Erythroblast (primary cell): ENCODE results near the gene EIPR1.

Experiments
- GATA1 ChIP-seq: IDR thresholded peaks from 2 replicates; pipeline ENCODE4 v1.6.1; 2011; ENCODE audit warnings: low read depth, mild to moderate bottlenecking, control low read depth, low read length, moderate library complexity
- POLR2A ChIP-seq: IDR thresholded peaks from 2 replicates; pipeline ENCODE4 v1.6.1; 2011; ENCODE audit warnings: mild to moderate bottlenecking, low read length

DNA sequence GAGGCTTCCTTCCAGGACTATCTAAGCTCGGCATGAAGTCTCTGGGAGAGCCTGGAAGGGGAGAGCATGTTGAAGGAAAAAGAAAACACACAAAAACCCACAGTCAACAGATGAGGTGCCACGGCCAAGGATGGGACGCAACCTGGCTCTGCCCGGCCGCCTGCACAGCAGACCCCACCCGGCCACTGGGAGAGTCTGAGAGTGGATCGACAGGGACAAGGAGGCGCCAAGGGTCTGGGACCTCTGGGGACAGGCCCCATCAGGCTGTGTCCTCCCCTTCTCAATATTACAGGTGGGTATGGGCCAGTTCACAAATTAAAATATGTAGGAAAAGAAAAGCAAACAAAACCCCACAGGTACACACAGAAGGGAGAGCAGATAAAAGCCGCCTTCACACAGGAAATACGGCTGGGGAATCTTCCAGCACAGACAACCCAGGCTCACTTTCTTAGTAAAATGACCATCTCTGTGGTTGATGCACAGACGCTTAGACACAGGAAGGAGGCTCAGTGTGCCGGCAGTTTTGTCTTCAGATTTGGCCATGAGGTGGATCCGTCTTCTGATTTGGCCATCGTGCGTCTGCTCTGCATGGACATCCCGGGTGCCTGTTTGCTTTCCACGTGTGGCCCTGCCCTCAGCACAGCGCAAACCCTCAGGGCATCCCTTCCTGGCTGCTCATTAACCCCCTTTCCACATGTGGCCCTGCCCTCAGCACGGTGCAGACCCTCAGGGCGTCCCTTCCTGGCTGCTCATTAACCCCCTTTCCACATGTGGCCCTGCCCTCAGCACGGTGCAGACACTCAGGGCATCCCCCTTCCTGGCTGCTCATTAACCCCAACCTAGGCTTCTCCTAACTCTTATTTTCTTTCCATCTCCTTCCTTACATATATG lies 138.4 kb downstream of the EIPR1 start:
- no peak for TF ChIP-seq POLR2A
- TF ChIP-seq GATA1 = no peak
